MCF 10A (cell line): ENCODE results near the gene ETV1. TPM values are rescaled to one million over a fixed set of nuclear protein-coding genes. Genes with fewer than 3 reads are reported as not detected.

Experiments used
- BruUV-seq: library from RNA; stranded (reverse); fragments of 400-500 nt; replicated peaks from 2 replicates; lab custom pipeline; 2021; lab: Mats Ljungman, UMichigan
- CTCF ChIA-PET: fragments of 300-600 bp; sonication (Branson Sonifier 250); formaldehyde crosslinking; extraction: SDS; loops from one replicate; lab custom pipeline; 2021; ENCODE audit warnings: antibody characterized with exemption, inconsistent platforms; lab: Yijun Ruan, JAX
- POLR2A ChIA-PET: fragments of 300-600, 350-650 bp; sonication (Branson Sonifier 250); formaldehyde crosslinking; extraction: SDS; loops from one replicate; lab custom pipeline; 2020; ENCODE audit warnings: antibody characterized with exemption, inconsistent platforms; lab: Yijun Ruan, JAX
- DNase-seq: peaks from one replicate; pipeline ENCODE4 v3.0.0-alpha.2; 2018; ENCODE audit not compliant: unreplicated experiment
- H3K27ac Mint-ChIP-seq: one replicate; pipeline ENCODE4 v1.8.0; 2022; ENCODE audit warnings: mild to moderate bottlenecking, low read depth, mixed read lengths; ENCODE audit not compliant: unreplicated experiment
- H3K27me3 Mint-ChIP-seq: one replicate; pipeline ENCODE4 v1.8.0; 2022; ENCODE audit warnings: mixed read lengths; ENCODE audit not compliant: insufficient read depth, unreplicated experiment
- H3K36me3 Mint-ChIP-seq: one replicate; pipeline ENCODE4 v1.8.0; 2022; ENCODE audit warnings: mild to moderate bottlenecking, moderate library complexity, mixed read lengths; ENCODE audit not compliant: insufficient read depth, unreplicated experiment
- H3K4me1 Mint-ChIP-seq: one replicate; pipeline ENCODE4 v1.8.0; 2022; ENCODE audit warnings: mixed read lengths; ENCODE audit not compliant: insufficient read depth, unreplicated experiment
- H3K4me3 Mint-ChIP-seq: one replicate; pipeline ENCODE4 v1.8.0; 2022; ENCODE audit warnings: mild to moderate bottlenecking, moderate library complexity, mixed read lengths; ENCODE audit not compliant: unreplicated experiment
- H3K9me3 Mint-ChIP-seq: one replicate; pipeline ENCODE4 v1.8.0; 2022; ENCODE audit warnings: mixed read lengths; ENCODE audit not compliant: unreplicated experiment
- intact Hi-C: fragments of 100-400 bp; cut with micrococcal nuclease; formaldehyde crosslinking; loops from 2 replicates; pipeline ENCODE4 v1.14.1; 2022
- total RNA-seq: library from RNA; stranded (reverse); gene quantifications from 2 replicates; pipeline ENCODE4 v1.2.3, GENCODE V29; 2022
- TF ChIP-seq, protein P1 (sequence below): fragments of 200-600 bp; IDR thresholded peaks from one replicate; pipeline ENCODE4 v1.8.0; 2022; ENCODE audit warnings: antibody characterized with exemption, mild to moderate bottlenecking; ENCODE audit not compliant: unreplicated experiment

ETV1 gene
- total RNA-seq, 1 experiment from 2014 or later = 6.9 TPM

DNA sequence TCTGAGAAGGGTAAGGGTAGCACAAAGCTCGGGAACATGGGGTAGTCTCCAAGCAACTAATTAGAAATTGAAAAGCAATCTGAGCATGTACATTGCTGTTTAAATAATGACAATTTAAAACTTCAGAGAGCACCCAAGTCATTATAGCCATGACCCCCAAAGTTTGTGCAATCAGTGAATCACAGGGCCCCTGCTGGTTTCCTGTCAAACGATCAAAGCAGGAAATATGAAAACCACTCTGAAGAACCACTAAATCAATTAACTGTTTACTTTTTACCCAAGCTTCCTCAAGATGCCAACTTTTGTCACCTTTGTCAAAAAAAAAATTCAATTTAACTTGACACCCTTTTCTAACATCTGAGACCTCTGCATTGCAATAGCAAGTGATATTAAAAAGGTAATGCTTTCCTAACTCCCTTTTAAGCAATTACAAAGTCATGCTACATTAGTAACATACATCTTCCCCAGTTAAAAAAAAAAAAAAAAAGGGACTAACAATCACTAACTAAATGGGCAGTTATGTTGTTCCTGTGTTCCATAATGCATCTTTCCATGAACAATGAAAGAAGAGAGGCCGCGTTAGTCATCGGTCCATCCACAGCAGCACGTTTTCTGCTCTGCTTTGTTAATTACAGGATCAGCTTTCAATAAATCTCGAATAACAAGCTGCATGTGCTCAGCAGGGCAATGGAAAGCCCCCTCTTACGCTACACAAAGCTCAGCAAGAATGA, 80.6 kb downstream of the ETV1 start:
- BruUV-seq = no TSS peak
- TF ChIP-seq, protein P1, sequence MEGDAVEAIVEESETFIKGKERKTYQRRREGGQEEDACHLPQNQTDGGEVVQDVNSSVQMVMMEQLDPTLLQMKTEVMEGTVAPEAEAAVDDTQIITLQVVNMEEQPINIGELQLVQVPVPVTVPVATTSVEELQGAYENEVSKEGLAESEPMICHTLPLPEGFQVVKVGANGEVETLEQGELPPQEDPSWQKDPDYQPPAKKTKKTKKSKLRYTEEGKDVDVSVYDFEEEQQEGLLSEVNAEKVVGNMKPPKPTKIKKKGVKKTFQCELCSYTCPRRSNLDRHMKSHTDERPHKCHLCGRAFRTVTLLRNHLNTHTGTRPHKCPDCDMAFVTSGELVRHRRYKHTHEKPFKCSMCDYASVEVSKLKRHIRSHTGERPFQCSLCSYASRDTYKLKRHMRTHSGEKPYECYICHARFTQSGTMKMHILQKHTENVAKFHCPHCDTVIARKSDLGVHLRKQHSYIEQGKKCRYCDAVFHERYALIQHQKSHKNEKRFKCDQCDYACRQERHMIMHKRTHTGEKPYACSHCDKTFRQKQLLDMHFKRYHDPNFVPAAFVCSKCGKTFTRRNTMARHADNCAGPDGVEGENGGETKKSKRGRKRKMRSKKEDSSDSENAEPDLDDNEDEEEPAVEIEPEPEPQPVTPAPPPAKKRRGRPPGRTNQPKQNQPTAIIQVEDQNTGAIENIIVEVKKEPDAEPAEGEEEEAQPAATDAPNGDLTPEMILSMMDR = no peak
- Mint-ChIP-seq H3K4me3 (no peak overlapping the region), H3K27me3 (no peaks in the 10 kb centered on the region), H3K4me1 (no peaks in the 10 kb centered on the region), H3K27ac (no peak overlapping the region), H3K9me3 (no peaks in the 10 kb centered on the region), H3K36me3 (peaks cover 7% of the 10 kb centered on the region)
- ChIA-PET CTCF (interaction anchor here (0.6 kb wide), 1 partner anchor 117 kb away, joined by 3 read pairs; no protein-coding TSS in a partner anchor), POLR2A (interaction anchor here (0.7 kb wide), 2 partner anchors 11 to 18 kb away, joined by 3 to 4 read pairs; no protein-coding TSS in a partner anchor)
- intact Hi-C loops = no loop called here
- DNase-seq = peak; percentile 39

DNA sequence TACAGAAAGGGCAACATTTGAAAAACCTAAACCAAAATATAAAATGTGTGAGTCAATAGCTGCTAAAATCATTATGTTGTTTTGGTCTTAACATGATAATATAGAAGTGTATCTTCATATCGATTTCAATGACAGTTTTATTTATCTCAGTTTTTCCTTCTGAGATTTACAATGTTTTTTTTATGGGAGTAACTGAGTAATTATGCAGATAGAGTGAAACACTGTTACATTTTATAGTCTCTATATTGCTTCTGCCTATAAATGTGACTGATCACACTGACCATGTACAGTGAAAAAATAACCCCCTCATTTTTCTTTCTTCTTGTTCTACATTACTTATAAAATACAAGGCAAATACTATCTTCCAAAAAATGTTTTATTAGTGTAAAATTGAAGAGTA, 81.6 kb downstream of the ETV1 start:
- no peak overlapping the region for H3K27ac Mint-ChIP-seq
- BruUV-seq = no TSS peak
- peaks cover 7% of the 10 kb centered on the region for H3K36me3 Mint-ChIP-seq
- POLR2A ChIA-PET = interaction anchor here (0.7 kb wide), 1 partner anchor 12 kb away, joined by 4 read pairs; no protein-coding TSS in a partner anchor
- intact Hi-C loops = no loop called here
- no peaks in the 10 kb centered on the region for H3K4me1 Mint-ChIP-seq
- TF ChIP-seq, protein P1 = no peak
- CTCF ChIA-PET = interaction anchor here (0.6 kb wide), 1 partner anchor 672 kb away, joined by 3 read pairs; no protein-coding TSS in a partner anchor
- H3K27me3 Mint-ChIP-seq = no peaks in the 10 kb centered on the region
- no peaks in the 10 kb centered on the region for H3K9me3 Mint-ChIP-seq
- no peak overlapping the region for H3K4me3 Mint-ChIP-seq
- DNase-seq = no peak

DNA sequence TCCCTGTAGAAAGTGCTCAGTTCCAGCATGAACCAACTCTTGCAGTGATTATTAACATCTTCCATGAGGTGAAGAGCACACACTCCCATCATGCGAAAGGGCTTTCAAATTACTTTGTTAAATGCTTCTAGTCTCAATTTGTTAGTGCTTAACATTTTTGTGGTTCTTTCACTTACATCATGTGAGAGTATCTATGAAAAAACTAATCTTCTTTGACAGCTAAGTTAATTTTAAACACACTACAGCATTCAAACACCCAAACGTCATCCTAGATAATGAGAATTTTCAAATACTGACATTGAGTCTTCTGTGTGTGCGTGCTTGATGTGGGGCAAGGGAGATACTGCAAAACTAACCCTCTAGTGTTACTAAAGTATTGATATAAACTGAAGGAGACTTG, 84.8 kb downstream of the ETV1 start:
- ChIA-PET CTCF (no interaction called here), POLR2A (no interaction called here)
- Mint-ChIP-seq H3K27me3 (no peaks in the 10 kb centered on the region), H3K4me3 (no peak overlapping the region), H3K9me3 (no peaks in the 10 kb centered on the region), H3K27ac (no peak overlapping the region), H3K4me1 (no peaks in the 10 kb centered on the region), H3K36me3 (peaks cover 7% of the 10 kb centered on the region)
- no peak for DNase-seq
- intact Hi-C loops = no loop called here
- BruUV-seq = no TSS peak
- TF ChIP-seq, protein P1 = no peak

DNA sequence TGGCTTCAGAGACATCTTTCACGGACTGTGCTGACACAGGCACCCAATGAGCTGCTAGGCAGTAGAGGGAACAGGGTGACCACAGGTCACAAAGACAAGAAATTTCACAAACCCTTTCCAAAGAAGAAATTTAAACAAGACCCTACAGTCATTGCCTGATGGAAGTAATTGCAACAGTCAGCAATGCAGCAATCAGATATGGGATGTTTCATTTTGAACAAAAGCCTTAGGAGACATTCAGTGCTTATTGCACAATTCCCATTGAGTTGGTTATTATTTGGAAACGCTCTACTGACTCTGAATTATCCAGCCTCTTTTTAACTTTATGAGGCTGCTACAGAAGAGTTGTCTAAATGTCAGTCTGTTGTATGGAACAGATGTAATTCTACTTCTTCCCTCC, 85.5 kb downstream of the ETV1 start:
- CTCF ChIA-PET = no interaction called here
- Mint-ChIP-seq H3K9me3 (no peaks in the 10 kb centered on the region), H3K27ac (no peak overlapping the region), H3K36me3 (peaks cover 1% of the 10 kb centered on the region), H3K4me3 (no peak overlapping the region), H3K27me3 (no peaks in the 10 kb centered on the region), H3K4me1 (no peaks in the 10 kb centered on the region)
- intact Hi-C loops = no loop called here
- peak; percentile 54 for DNase-seq
- POLR2A ChIA-PET = interaction anchor here (0.9 kb wide), 1 partner anchor 13 kb away, joined by 3 read pairs; no protein-coding TSS in a partner anchor
- BruUV-seq = no TSS peak
- TF ChIP-seq, protein P1 = no peak
